ENCODE measurements around the gene HSPA8.
A peak's percentile ranks its signal among the peaks of the same experiment; 100 is the strongest.
"Not testable (repeated sequence)": the region's sequence is repeated elsewhere in the genome, so short reads cannot be mapped to it uniquely, and the experiment has no call there.

The HSPA8 gene

GRCh38 chr11:123061403-123062157 lies at the start of gene HSPA8:
TSS of gene HSPA8 (minus strand) at chr11:123062136. CDS start at chr11:123061324, 812 bp downstream.
- DNase-seq, result peak; percentile 92

GRCh38 chr11:123111465-123111864 lies 49.5 kb upstream of the HSPA8 start:
- no peak for DNase-seq

GRCh38 chr11:123110397-123110796 lies 48.5 kb upstream of the HSPA8 start:
- DNase-seq, result no peak

- DNase-seq, result no peak
These were observed 46.1 kb upstream of the HSPA8 start for GRCh38 chr11:123107945-123108495.

GRCh38 chr11:123104697-123105096 lies 42.8 kb upstream of the HSPA8 start:
- DNase-seq, result no peak

GRCh38 chr11:123103326-123103980 lies 41.5 kb upstream of the HSPA8 start:
- no peak for DNase-seq

- no peak for DNase-seq
These were observed 38.6 kb upstream of the HSPA8 start for GRCh38 chr11:123100379-123101085.

- no peak for DNase-seq
These were observed 37.1 kb upstream of the HSPA8 start for GRCh38 chr11:123098990-123099389.

DNA sequence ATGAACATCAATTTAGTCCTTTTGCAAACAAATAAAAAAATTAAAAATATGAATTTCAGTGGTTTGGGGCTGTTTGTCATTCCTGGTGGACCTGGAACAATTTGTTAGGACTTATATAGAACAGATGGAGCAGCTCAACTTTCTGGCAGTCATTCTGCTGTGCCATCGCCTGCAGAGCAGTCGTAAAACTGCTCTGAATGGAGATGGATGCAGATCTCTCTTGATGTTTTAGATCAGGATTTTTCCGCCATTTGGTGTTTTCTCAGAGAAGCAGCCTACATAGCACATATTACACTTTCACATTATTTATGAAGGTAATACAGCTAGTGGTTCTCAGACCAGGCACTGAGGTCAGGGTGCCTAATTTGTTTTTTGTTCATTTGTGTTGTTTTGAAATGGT lies 31.8 kb upstream of the HSPA8 start:
- no peak for DNase-seq

DNA sequence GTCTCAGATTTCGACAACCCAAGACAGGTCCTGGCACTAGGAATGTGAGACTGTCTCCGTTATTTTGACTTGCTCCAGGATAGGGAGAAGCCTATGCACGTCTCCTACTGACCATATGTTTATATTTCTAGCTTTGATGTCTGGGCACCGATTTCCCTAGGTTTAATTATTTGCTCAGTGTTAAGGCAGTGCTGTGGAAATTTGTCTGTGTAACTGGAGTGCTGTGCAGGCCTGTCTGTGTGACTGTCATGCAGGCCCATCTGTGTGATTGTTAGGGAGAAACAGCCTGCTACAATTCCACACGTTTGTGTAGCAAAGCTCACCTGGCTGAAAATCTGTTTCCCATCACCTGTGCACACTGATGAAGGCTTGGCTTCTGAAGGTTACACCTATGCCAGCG lies 29.6 kb upstream of the HSPA8 start:
- DNase-seq, result no peak

DNA sequence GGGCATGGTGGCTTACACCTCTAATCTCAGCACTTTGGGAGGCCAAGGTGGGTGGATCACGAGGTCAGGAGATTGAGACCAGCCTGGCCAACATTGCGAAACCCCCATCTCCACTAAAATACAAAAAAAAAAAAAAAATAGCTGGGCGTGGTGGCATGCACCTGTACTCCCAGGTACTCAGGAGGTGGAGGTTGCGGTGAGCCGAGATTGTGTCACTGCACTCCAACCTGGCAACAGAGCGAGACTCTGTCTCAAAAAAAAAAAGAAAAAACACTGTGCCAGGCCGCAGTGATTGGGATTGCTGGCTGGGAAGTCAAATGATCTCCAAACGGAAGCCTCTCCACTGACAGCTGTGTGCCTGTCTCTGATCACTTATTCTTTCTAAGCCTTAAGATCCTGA lies 28.2 kb upstream of the HSPA8 start:
- DNase-seq, result not testable (repeated sequence)

GRCh38 chr11:123088896-123089295 lies 27.0 kb upstream of the HSPA8 start:
- DNase-seq, result not testable (repeated sequence)

DNA sequence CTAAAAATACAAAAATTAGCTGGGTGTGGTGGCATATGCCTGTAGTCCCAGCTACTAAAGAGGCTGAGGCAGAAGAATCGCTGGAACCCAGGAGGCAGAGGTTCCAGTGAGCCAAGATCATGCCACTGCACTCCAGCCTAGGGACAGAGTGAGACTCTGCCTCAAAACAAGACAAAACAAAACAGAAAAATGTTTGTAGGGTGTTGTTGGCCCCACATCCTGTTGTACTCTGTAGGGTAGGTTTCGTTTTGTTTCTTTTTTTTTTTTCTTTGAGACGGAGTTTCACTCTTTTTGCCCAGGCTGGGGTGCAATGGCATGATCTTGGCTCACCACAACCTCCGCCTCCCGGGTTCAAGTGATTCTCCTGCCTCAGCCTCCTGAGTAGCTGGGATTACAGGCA lies 25.7 kb upstream of the HSPA8 start:
- not testable (repeated sequence) for DNase-seq

DNA sequence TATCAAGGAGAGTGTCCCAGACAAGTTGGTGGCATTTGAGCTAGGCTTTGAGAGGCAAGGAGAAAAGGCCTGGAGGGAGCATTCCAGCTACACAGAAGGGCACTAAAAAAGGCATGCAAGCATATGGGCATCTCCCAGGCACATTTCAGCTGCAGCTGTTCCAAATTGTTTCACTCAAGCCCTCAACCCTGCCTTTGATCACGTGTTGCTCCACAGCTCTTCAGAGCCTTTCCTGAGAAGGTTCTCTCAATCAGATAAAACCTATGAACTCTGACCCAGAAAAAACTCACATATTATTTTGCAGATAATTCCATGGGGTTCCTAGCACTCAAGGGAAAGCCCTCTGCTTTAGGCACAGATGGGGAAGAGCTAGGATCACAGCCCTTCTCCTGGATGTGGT lies 24.4 kb upstream of the HSPA8 start:
- no peak for DNase-seq

DNA sequence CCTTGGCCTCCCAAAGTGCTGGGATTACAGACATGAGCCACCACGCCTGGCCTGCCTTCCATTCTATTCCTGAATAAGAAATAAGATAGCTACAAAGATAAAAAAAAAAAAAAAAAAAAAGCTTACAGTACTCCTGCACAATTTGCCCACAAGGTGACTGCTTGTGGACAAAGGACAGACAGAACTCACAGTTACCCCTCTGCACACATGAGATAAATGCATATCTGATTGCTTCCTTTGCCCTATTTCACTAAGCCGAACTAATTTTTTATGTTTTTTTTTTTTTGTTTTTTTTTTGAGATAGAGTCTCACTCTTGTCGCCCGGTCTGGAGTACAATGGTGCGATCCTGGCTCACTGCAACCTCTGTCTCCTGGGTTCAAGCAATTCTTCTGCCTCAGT lies 23.6 kb upstream of the HSPA8 start:
- no peak for DNase-seq

GRCh38 chr11:123084454-123084853 lies 22.5 kb upstream of the HSPA8 start:
- no peak for DNase-seq

DNA sequence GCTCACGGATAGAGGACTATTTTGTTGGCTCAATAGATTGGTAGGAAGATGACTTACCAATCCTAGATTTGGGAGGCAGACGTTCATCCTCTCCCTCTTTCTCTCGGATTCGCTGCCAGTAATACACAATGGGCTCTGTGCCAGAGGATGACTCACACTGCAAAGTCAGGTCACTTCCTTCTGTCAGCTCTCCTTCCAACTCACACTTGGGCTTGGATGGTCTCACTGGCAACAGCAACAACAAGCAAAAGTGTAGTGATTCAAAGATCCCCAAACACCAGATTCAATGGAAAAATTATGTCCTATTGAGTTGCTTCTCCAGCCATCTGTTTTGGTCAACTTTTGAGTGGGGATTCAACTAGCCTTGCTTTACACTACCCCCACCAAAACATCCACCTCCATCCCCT lies 21.7 kb upstream of the HSPA8 start:
- DNase-seq, result peak; percentile 60

GRCh38 chr11:123082977-123083376 lies 21.0 kb upstream of the HSPA8 start:
- no peak for DNase-seq

DNA sequence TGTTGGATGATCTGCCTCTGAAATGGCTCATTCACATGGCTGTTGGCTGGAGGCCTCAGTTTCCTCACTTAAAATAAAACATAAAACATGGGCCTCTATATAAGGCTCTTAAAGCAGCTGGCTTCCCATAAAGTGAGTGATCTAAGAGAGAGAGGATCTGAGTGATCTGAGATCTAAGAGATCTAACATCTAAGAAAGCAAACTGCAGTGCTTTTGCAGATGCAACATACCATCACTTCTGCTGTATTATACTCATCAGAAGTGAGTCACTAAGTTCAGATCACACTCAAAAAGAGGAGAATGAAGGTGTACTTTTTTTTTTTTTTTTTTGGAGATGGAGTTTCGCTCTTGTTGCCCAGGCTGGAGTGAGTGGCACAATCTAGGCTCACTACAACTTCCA lies 18.1 kb upstream of the HSPA8 start:
- DNase-seq, result no peak

GRCh38 chr11:123076484-123076883 lies 14.5 kb upstream of the HSPA8 start:
- no peak for DNase-seq

GRCh38 chr11:123073343-123074057 lies 11.6 kb upstream of the HSPA8 start:
- no peak for DNase-seq

- no peak for DNase-seq
These were observed 10.8 kb upstream of the HSPA8 start for GRCh38 chr11:123072762-123073161.

DNA sequence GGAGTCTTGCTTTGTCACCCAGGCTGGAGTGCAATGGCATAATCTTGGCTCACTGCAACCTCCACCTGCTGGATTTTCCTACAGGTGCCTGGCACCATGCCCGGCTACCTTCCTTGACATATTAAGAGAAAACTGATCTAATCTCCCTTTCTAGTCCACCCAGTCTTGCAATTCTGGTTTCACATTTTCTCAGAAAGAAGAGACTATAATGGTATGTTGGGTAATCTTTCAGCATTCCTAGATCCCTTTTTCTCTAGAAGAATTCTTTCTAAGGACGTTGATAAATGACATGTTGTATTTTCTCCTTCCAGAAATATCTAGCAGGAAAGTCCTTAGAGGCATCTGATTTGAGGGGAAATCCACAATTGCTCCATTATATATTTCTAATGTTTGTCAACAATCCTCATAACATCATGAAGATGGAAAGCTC lies 10.4 kb upstream of the HSPA8 start:
- no peak for DNase-seq

All from activated CD8-positive, alpha-beta memory T cell treated with anti-CD3 and anti-CD28 coated beads for 24 hours (primary cell).